ENCODE data around the gene PARP2. TPM values are rescaled to one million over a fixed set of nuclear protein-coding genes. Genes with fewer than 3 reads are reported as not detected.
A peak's percentile ranks its signal among the peaks of the same experiment; 100 is the strongest.

The PARP2 gene
- total and polyA plus RNA-seq, 4 donors, result 10.9 to 17.7 (median 15.4) TPM

- peaks cover 0 to 1% (median 0%) of the 10 kb centered on the region in 5 donors for H3K4me1 ChIP-seq (ENCODE audit: control insufficient read depth in 5 of 5, insufficient read depth in 5 of 5, low read length in 5 of 5)
- TF ChIP-seq CTCF (IDR thresholded peaks at IDR 0.05; ENCODE audit: control extremely low read depth, extremely low read depth), result no peak
- no peaks in the 10 kb centered on the region for H3K27me3 ChIP-seq (ENCODE audit: control insufficient read depth in 3 of 3, insufficient read depth in 3 of 3, low read length in 2 of 3)
- H3K9ac ChIP-seq (ENCODE audit: insufficient read depth in 1 of 2, low read length in 2 of 2), result no peak overlapping the region
- DNase-seq, result no peak
- H3K36me3 ChIP-seq (ENCODE audit: control insufficient read depth in 4 of 4, insufficient read depth in 4 of 4, low read length in 4 of 4), result peaks cover 29 to 53% (median 32%) of the 10 kb centered on the region in 4 donors
- 90 to 91% methylated on average over 11 of the region's 11 CpGs for WGBS, 2 donors
- ATAC-seq (ENCODE audit: insufficient read depth, low FRiP score), result no peak
- no peak overlapping the region for H3K4me3 ChIP-seq
- no peak overlapping the region for H3K27ac ChIP-seq (ENCODE audit: low read depth in 1 of 2, low read length in 1 of 2)
- no peaks in the 10 kb centered on the region for H3K9me3 ChIP-seq (ENCODE audit: control insufficient read depth in 4 of 4, insufficient read depth in 3 of 4, low read length in 3 of 4)
Observed at GRCh38 chr14:20403521-20403920, 60.1 kb downstream of the PARP2 start.

Small RNAs within 50 kb of the gene (small RNA-seq; reads per million reads assigned to genes)
- gene SNORA79B (ENCODE audit: low replicate concordance) (0.56 reads per million, percentile 65 among the genes with 10 or more reads in this experiment), gene SNORD126 (ENCODE audit: low replicate concordance) (383 reads per million, percentile 99 among the genes with 10 or more reads in this experiment)

Other genes with a start within 250 kb of the PARP2 start
- not detected for gene OR4K17, start 232.9 kb upstream of the PARP2 start, total RNA-seq
- not detected for gene OR4K17, start 232.9 kb upstream of the PARP2 start, polyA plus RNA-seq
- gene OR4N5, start 204.8 kb upstream of the PARP2 start, total RNA-seq, result not detected
- not detected for gene OR4N5, start 204.8 kb upstream of the PARP2 start, polyA plus RNA-seq
- not detected for gene OR11G2, start 152.7 kb upstream of the PARP2 start, total RNA-seq
- gene OR11G2, start 152.7 kb upstream of the PARP2 start, polyA plus RNA-seq, result not detected
- not detected for gene OR11H6, start 119.9 kb upstream of the PARP2 start, total RNA-seq
- not detected for gene OR11H6, start 119.9 kb upstream of the PARP2 start, polyA plus RNA-seq
- gene OR11H7, start 114.7 kb upstream of the PARP2 start, total RNA-seq, result not detected
- gene OR11H7, start 114.7 kb upstream of the PARP2 start, polyA plus RNA-seq, result not detected
- not detected for gene OR11H4, start 104.3 kb upstream of the PARP2 start, total RNA-seq
- gene OR11H4, start 104.3 kb upstream of the PARP2 start, polyA plus RNA-seq, result not detected
- 10 to 100 TPM; 17.7 to 21.8 TPM for gene TTC5, start 37.7 kb upstream of the PARP2 start, total RNA-seq
- 10 to 100 TPM in 1 of 2 donors, 1 to 10 TPM in 1; 5.0 to 10.7 TPM for gene TTC5, start 37.7 kb upstream of the PARP2 start, polyA plus RNA-seq
- gene CCNB1IP1, start 10.4 kb upstream of the PARP2 start, total RNA-seq, result 10 to 100 TPM; 28.9 to 89.1 TPM
- gene CCNB1IP1, start 10.4 kb upstream of the PARP2 start, polyA plus RNA-seq, result 10 to 100 TPM; 30.1 to 61.2 TPM
- 10 to 100 TPM; 21.8 to 44.7 TPM for gene TEP1, start 69.9 kb downstream of the PARP2 start, total RNA-seq
- gene TEP1, start 69.9 kb downstream of the PARP2 start, polyA plus RNA-seq, result 10 to 100 TPM; 15.7 to 23.2 TPM
- under 1 TPM; 0.25 to 0.51 TPM for gene KLHL33, start 92.5 kb downstream of the PARP2 start, total RNA-seq
- under 1 TPM; 0.03 to 0.08 TPM for gene KLHL33, start 92.5 kb downstream of the PARP2 start, polyA plus RNA-seq
- gene OSGEP, start 111.2 kb downstream of the PARP2 start, total RNA-seq, result 10 to 100 TPM; 35.5 to 44.8 TPM
- gene OSGEP, start 111.2 kb downstream of the PARP2 start, polyA plus RNA-seq, result 10 to 100 TPM; 43.5 to 54.1 TPM
- gene APEX1, start 111.6 kb downstream of the PARP2 start, total RNA-seq, result 100 to 1,000 TPM in 1 of 2 donors, 10 to 100 TPM in 1; 66.2 to 144 TPM
- 100 to 1,000 TPM in 1 of 2 donors, 10 to 100 TPM in 1; 95.8 to 159 TPM for gene APEX1, start 111.6 kb downstream of the PARP2 start, polyA plus RNA-seq
- gene PIP4P1, start 117.8 kb downstream of the PARP2 start, total RNA-seq, result 10 to 100 TPM; 22.2 to 35.6 TPM
- 10 to 100 TPM; 27.4 to 46.7 TPM for gene PIP4P1, start 117.8 kb downstream of the PARP2 start, polyA plus RNA-seq
- gene PNP, start 125.8 kb downstream of the PARP2 start, total RNA-seq, result 10 to 100 TPM; 15.5 to 41.4 TPM
- gene PNP, start 125.8 kb downstream of the PARP2 start, polyA plus RNA-seq, result 100 to 1,000 TPM in 1 of 2 donors, 10 to 100 TPM in 1; 32.7 to 119 TPM
- 1 to 10 TPM in 1 of 2 donors, not detected in 1; 1.2 TPM for gene RNASE10, start 161.9 kb downstream of the PARP2 start, total RNA-seq
- gene RNASE10, start 161.9 kb downstream of the PARP2 start, polyA plus RNA-seq, result under 1 TPM in 1 of 2 donors, not detected in 1; 0.06 TPM
- gene RNASE9, start 217.4 kb downstream of the PARP2 start, total RNA-seq, result not detected
- not detected for gene RNASE9, start 217.4 kb downstream of the PARP2 start, polyA plus RNA-seq
- gene RNASE11, start 244.4 kb downstream of the PARP2 start, total RNA-seq, result not detected
- gene RNASE11, start 244.4 kb downstream of the PARP2 start, polyA plus RNA-seq, result not detected
- gene RNASE12, start 247.7 kb downstream of the PARP2 start, total RNA-seq, result not detected
- not detected for gene RNASE12, start 247.7 kb downstream of the PARP2 start, polyA plus RNA-seq

Measured in lung (tissue), 13 donors.